Adrenal gland (tissue), 12 donors: ENCODE results near the gene CDKN1A. TPM values are rescaled to one million over a fixed set of nuclear protein-coding genes. Genes with fewer than 3 reads are reported as not detected.
A peak's percentile ranks its signal among the peaks of the same experiment; 100 is the strongest.

Experiments used
- DNase-seq, 7 donors: peaks; one replicate each; pipeline ENCODE4 v3.0.0-alpha.2; 2019 to 2020
- H3K27ac ChIP-seq, 5 donors: fragments of 200-600 bp; sonication (generic) in 4 of 5; 1 replicate in 3 of 5; 2 replicates in 2 of 5; pipeline versions ENCODE4 v1.5.1 to v1.8.0; 2016 to 2020; ENCODE audit warnings: mild to moderate bottlenecking in 1 of 5
- H3K27me3 ChIP-seq: fragments of 200-600 bp; 2 replicates; pipeline ENCODE4 v1.8.0; 2021
- H3K36me3 ChIP-seq, 2 donors: fragments of 200-600 bp; replicated peaks in 1 of 2; 1 replicate in 1 of 2; 2 replicates in 1 of 2; pipeline versions ENCODE4 v1.5.1 to v1.8.0; 2018 to 2022
- H3K4me1 ChIP-seq, 2 donors: fragments of 200-600 bp; replicated peaks in 1 of 2; 1 replicate in 1 of 2; 2 replicates in 1 of 2; pipeline versions ENCODE4 v1.5.1 to v1.8.0; 2018 to 2021
- H3K4me3 ChIP-seq, 4 donors: fragments of 200-600 bp; sonication (generic) in 3 of 4; one replicate each; pipeline ENCODE4 v1.5.1; 2016 to 2018
- H3K9me3 ChIP-seq, 3 donors: fragments of 200-600 bp; sonication (generic) in 1 of 3; replicated peaks in 1 of 3; 1 replicate in 2 of 3; 2 replicates in 1 of 3; pipeline versions ENCODE4 v1.5.1 to v1.8.0; 2016 to 2021
- CTCF ChIP-seq, 6 experiments: fragments of 450-650 bp in 4 of 6; fragments of 200-600 bp in 2 of 6; sonication (generic) in 1 of 6; IDR thresholded peaks; 1 replicate in 5 of 6; 2 replicates in 1 of 6; pipeline versions ENCODE4 v1.5.1 to v1.8.0; 2016 to 2021; ENCODE audit warnings: antibody characterized with exemption in 6 of 6, mild to moderate bottlenecking in 2 of 6, moderate library complexity in 1 of 6
- POLR2A ChIP-seq, 2 donors: fragments of 450-650 bp; IDR thresholded peaks; one replicate each; pipeline ENCODE4 v1.6.1; 2017; ENCODE audit warnings: antibody characterized with exemption in 2 of 2, mild to moderate bottlenecking in 2 of 2, moderate library complexity in 1 of 2
- WGBS, 4 donors: extraction: QIAGEN DNeasy Blood & Tissue Kit in 2 of 4; methylation state at CpG; one replicate each; pipeline versions ENCODE4 v1.1.5 to v1.1.7; 2013 to 2017; 5-methylcytosine and 5-hydroxymethylcytosine counted together
- intact Hi-C, 2 donors: fragments of 100-400 bp; cut with DNase I; formaldehyde crosslinking; loops; one replicate each; pipeline versions ENCODE4 v1.14.1 to v1.15.0; 2022 to 2023
- polyA plus RNA-seq, 3 donors: library from polyadenylated mRNA; stranded (reverse); fragments of 200-250 nt in 2 of 3; fragments of 350-450 nt in 1 of 3; fragmentation: Illumina TruSeq in 1 of 3; extraction: RNeasy Lipid Tissue Mini Kit (QIAGEN cat#74804) in 1 of 3; gene quantifications; one replicate each; pipeline ENCODE4 v1.2.3, GENCODE V29; 2013 to 2014
- total RNA-seq, 9 donors: library from RNA; depleted of rRNA in 4 of 9; stranded (reverse); fragments of >200 nt in 4 of 9; fragments of 120-200 nt in 1 of 9; fragmentation: NEBNext Ultra II Directional in 1 of 9; extraction: Animal tissue kit (Norgen Biotek cat#: 25700) in 1 of 9; gene quantifications; one replicate each; pipeline versions ENCODE4 v1.1.0 to v1.2.4, GENCODE V29; 2013 to 2023
- donor health status: healthy with polysubstance abuse.
- donor health status: Bipolar disorder and iron deficiency.
- donor health status: DM: yes; HTN: yes; CAD: no.
- donor health status: DM: no; HTN: no; CAD: no.
- donor health status: DM: no; HTN: no; CAD: no.
- donor health status: DM: yes; HTN: yes; CAD: no.

The CDKN1A gene
- total and polyA plus RNA-seq, 12 donors: 18.8 to 154 (median 67.3) TPM

GRCh38 chr6:36691011-36691410 lies 12.5 kb downstream of the CDKN1A start:
- no peak for TF ChIP-seq CTCF (IDR thresholded peaks at IDR 0.05)
- TF ChIP-seq POLR2A (IDR thresholded peaks at IDR 0.05): no peak
- Histone ChIP-seq H3K27ac (no peak overlapping the region), H3K36me3 (peaks cover 0 to 15% of the 10 kb centered on the region in 2 donors), H3K9me3 (no peaks in the 10 kb centered on the region), H3K4me1 (peaks cover 0 to 7% of the 10 kb centered on the region in 2 donors), H3K4me3 (no peak overlapping the region), H3K27me3 (no peaks in the 10 kb centered on the region)
- intact Hi-C loops: no loop called here
- WGBS, 4 donors: 87 to 96% (median 92%) methylated on average over 4 of the region's 4 CpGs
- no peak for DNase-seq

- 92 to 100% (median 99%) methylated on average over 2 of the region's 2 CpGs for WGBS, 4 donors
- Histone ChIP-seq H3K9me3 (no peaks in the 10 kb centered on the region), H3K27ac (no peak overlapping the region), H3K27me3 (no peaks in the 10 kb centered on the region), H3K4me3 (no peak overlapping the region), H3K4me1 (peaks cover 0 to 7% of the 10 kb centered on the region in 2 donors), H3K36me3 (peaks cover 0 to 9% of the 10 kb centered on the region in 2 donors)
- intact Hi-C loops: no loop called here
- DNase-seq: no peak
- no peak for TF ChIP-seq POLR2A (IDR thresholded peaks at IDR 0.05)
- TF ChIP-seq CTCF (IDR thresholded peaks at IDR 0.05): no peak
Measured at GRCh38 chr6:36691612-36692011, 13.1 kb downstream of the CDKN1A start.

- Histone ChIP-seq H3K36me3 (peaks cover 0 to 3% of the 10 kb centered on the region in 2 donors), H3K4me1 (peaks cover 0 to 7% of the 10 kb centered on the region in 2 donors), H3K27me3 (no peaks in the 10 kb centered on the region), H3K4me3 (no peak overlapping the region), H3K9me3 (no peaks in the 10 kb centered on the region), H3K27ac (no peak overlapping the region)
- intact Hi-C loops: no loop called here
- no peak for DNase-seq
- WGBS, 4 donors: 70 to 87% (median 83%) methylated on average over 3 of the region's 3 CpGs
- no peak for TF ChIP-seq CTCF (IDR thresholded peaks at IDR 0.05)
- no peak for TF ChIP-seq POLR2A (IDR thresholded peaks at IDR 0.05)
Measured at GRCh38 chr6:36692220-36692619, 13.7 kb downstream of the CDKN1A start.

GRCh38 chr6:36692861-36693702 lies 14.6 kb downstream of the CDKN1A start:
- H3K4me3 ChIP-seq: no peak overlapping the region
- H3K4me1 ChIP-seq: peaks cover 0 to 7% of the 10 kb centered on the region in 2 donors
- H3K36me3 ChIP-seq: no peaks in the 10 kb centered on the region
- H3K27ac ChIP-seq: no peak overlapping the region
- intact Hi-C loops: no loop called here
- WGBS, 4 donors: 62 to 74% (median 63%) methylated on average over 27 of the region's 27 CpGs
- no peaks in the 10 kb centered on the region for H3K9me3 ChIP-seq
- TF ChIP-seq POLR2A (IDR thresholded peaks at IDR 0.05): no peak
- no peak for TF ChIP-seq CTCF (IDR thresholded peaks at IDR 0.05)
- peak in 4 of 7 donors; percentile 46 to 67 (median 54) for DNase-seq
- no peaks in the 10 kb centered on the region for H3K27me3 ChIP-seq
